Endothelial cell of umbilical vein (primary cell): Measurements from ENCODE around the gene LCN9.

Experiments used
- CTCF ChIP-seq, 2 donors: IDR thresholded peaks; 1 replicate in 1 of 2; 2 replicates in 1 of 2; pipeline ENCODE4 v1.5.1; 2011; ENCODE audit warnings: low read length in 2 of 2, mild to moderate bottlenecking in 2 of 2, moderate library complexity in 2 of 2, control low read depth in 1 of 2, inconsistent platforms in 1 of 2, low read depth in 1 of 2; ENCODE audit not compliant: insufficient read depth in 1 of 2; ENCODE audit errors: extremely low read depth in 1 of 2
- EZH2 ChIP-seq: IDR thresholded peaks from 2 replicates; pipeline ENCODE4 v1.6.1; 2012; ENCODE audit warnings: borderline replicate concordance, low read depth, mild to moderate bottlenecking, moderate library complexity, low read length, inconsistent platforms; ENCODE audit not compliant: severe bottlenecking
- GATA2 ChIP-seq: IDR thresholded peaks from 2 replicates; pipeline ENCODE4 v1.7.0; 2011; ENCODE audit warnings: low read depth, mild to moderate bottlenecking, moderate library complexity, mixed read lengths, low read length; ENCODE audit not compliant: insufficient read length, insufficient read depth
- JUN ChIP-seq: IDR thresholded peaks from 2 replicates; pipeline ENCODE4 v1.6.1; 2011; ENCODE audit warnings: borderline replicate concordance, low read depth; ENCODE audit not compliant: insufficient read length, insufficient read depth
- POLR2A ChIP-seq: IDR thresholded peaks from 2 replicates; pipeline ENCODE4 v1.6.1; 2012; ENCODE audit warnings: low read depth, mild to moderate bottlenecking, control low read depth, low read length
- POLR2AphosphoS5 ChIP-seq: IDR thresholded peaks from 2 replicates; pipeline ENCODE4 v1.6.1; 2012; ENCODE audit warnings: low read depth, mild to moderate bottlenecking, control low read depth, low read length, moderate library complexity; ENCODE audit not compliant: insufficient read depth

- TF ChIP-seq CTCF (IDR thresholded peaks at IDR 0.05; ENCODE audit: extremely low read depth in 1 of 2, insufficient read depth in 1 of 2, low read depth in 1 of 2, low read length in 2 of 2) (no peak), EZH2 (no peak), POLR2A (no peak), POLR2AphosphoS5 (no peak), JUN (no peak), GATA2 (no peak)
Observed at GRCh38 chr9:135663857-135664256, 748 bp downstream of the LCN9 start.
